Kidney (tissue), 14 donors: Measurements from ENCODE around the gene ANAPC4. TPM values are rescaled to one million over a fixed set of nuclear protein-coding genes. Genes with fewer than 3 reads are reported as not detected.

Experiments used
- DNase-seq, 5 donors: peaks; one replicate each; pipeline ENCODE4 v3.0.0-alpha.2; 2013 to 2020
- FAIRE-seq: peaks from 2 replicates; lab custom pipeline; 2012; peaks lifted over from hg19 to GRCh38; lab: Jason Lieb, UNC
- H3K27ac ChIP-seq, 2 donors: one replicate each; pipeline ENCODE4 v1.7.0; 2013; ENCODE audit warnings: low read depth in 2 of 2, low read length in 2 of 2, inconsistent platforms in 1 of 2
- H3K27me3 ChIP-seq: one replicate; pipeline ENCODE4 v1.7.1; 2013; ENCODE audit warnings: low read length, inconsistent platforms; ENCODE audit not compliant: control insufficient read depth, insufficient read depth
- H3K36me3 ChIP-seq, 3 donors: one replicate each; pipeline versions ENCODE4 v1.7.0 to v1.7.1; 2013; ENCODE audit warnings: low read length in 3 of 3, control low read depth in 1 of 3, inconsistent platforms in 1 of 3; ENCODE audit not compliant: insufficient read depth in 3 of 3, control insufficient read depth in 2 of 3
- H3K4me1 ChIP-seq, 3 donors: one replicate each; pipeline versions ENCODE4 v1.7.0 to v1.7.1; 2013; ENCODE audit warnings: low read length in 3 of 3, inconsistent platforms in 1 of 3, low read depth in 1 of 3; ENCODE audit not compliant: control insufficient read depth in 2 of 3, insufficient read depth in 2 of 3
- H3K4me3 ChIP-seq, 3 donors: one replicate each; pipeline versions ENCODE4 v1.7.0 to v1.8.1; 2013; ENCODE audit warnings: low read length in 3 of 3, control low read depth in 1 of 3, inconsistent platforms in 1 of 3
- H3K9ac ChIP-seq, 3 donors: one replicate each; pipeline versions ENCODE4 v1.7.0 to v1.7.1; 2013; ENCODE audit warnings: low read length in 3 of 3, control low read depth in 1 of 3, inconsistent platforms in 1 of 3
- H3K9me3 ChIP-seq, 3 donors: one replicate each; pipeline versions ENCODE4 v1.7.0 to v1.7.1; 2013; ENCODE audit warnings: low read length in 3 of 3, control low read depth in 1 of 3, inconsistent platforms in 1 of 3; ENCODE audit not compliant: control insufficient read depth in 2 of 3, insufficient read depth in 1 of 3
- intact Hi-C: fragments of 100-400 bp; cut with DNase I; formaldehyde crosslinking; loops from one replicate; pipeline ENCODE4 v1.11.1; 2022
- polyA plus RNA-seq: library from polyadenylated mRNA; stranded (reverse); fragments of 350-450 nt; fragmentation: Illumina TruSeq; extraction: RNeasy Lipid Tissue Mini Kit (QIAGEN cat#74804); gene quantifications from one replicate; pipeline ENCODE4 v1.2.3, GENCODE V29; 2014; ENCODE audit warnings: low read depth, low replicate concordance; ENCODE audit not compliant: insufficient read depth
- total RNA-seq: library from RNA; stranded (reverse); fragmentation: NEBNext Ultra II Directional; extraction: Animal tissue kit (Norgen Biotek cat#: 25700); gene quantifications from one replicate; pipeline ENCODE4 v1.2.1, GENCODE V29; 2021
- TF ChIP-seq, protein P1 (sequence below): IDR thresholded peaks from 3 replicates; pipeline ENCODE4 v1.5.1; 2012; ENCODE audit warnings: mild to moderate bottlenecking, moderate library complexity, borderline replicate concordance; ENCODE audit not compliant: insufficient read depth; ENCODE audit errors: extremely low read depth
- donor health status: control.
- donor health status: control.
- donor health status: control.
- donor health status: control.
- donor health status: control.
- donor health status: DM: yes; HTN: yes; CAD: no.
- donor health status: Normal renal cell carcinoma (clear cell type).

ANAPC4 gene
- total and polyA plus RNA-seq, 2 donors from 2014 or later: 16.6 to 28.4 TPM

- peak in 3 of 5 donors; percentile 25 to 81 (median 66) for DNase-seq
- no peaks in the 10 kb centered on the region for H3K9me3 ChIP-seq
- no peak overlapping the region for H3K9ac ChIP-seq
- TF ChIP-seq, protein P1, sequence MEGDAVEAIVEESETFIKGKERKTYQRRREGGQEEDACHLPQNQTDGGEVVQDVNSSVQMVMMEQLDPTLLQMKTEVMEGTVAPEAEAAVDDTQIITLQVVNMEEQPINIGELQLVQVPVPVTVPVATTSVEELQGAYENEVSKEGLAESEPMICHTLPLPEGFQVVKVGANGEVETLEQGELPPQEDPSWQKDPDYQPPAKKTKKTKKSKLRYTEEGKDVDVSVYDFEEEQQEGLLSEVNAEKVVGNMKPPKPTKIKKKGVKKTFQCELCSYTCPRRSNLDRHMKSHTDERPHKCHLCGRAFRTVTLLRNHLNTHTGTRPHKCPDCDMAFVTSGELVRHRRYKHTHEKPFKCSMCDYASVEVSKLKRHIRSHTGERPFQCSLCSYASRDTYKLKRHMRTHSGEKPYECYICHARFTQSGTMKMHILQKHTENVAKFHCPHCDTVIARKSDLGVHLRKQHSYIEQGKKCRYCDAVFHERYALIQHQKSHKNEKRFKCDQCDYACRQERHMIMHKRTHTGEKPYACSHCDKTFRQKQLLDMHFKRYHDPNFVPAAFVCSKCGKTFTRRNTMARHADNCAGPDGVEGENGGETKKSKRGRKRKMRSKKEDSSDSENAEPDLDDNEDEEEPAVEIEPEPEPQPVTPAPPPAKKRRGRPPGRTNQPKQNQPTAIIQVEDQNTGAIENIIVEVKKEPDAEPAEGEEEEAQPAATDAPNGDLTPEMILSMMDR: no peak
- no peaks in the 10 kb centered on the region for H3K36me3 ChIP-seq
- H3K4me3 ChIP-seq: no peak overlapping the region
- no peak for FAIRE-seq
- intact Hi-C loops: no loop called here
- no peaks in the 10 kb centered on the region for H3K4me1 ChIP-seq
- H3K27ac ChIP-seq: no peak overlapping the region
- no peaks in the 10 kb centered on the region for H3K27me3 ChIP-seq
Observed at GRCh38 chr4:25440478-25441030, 63.5 kb downstream of the ANAPC4 start.

DNA sequence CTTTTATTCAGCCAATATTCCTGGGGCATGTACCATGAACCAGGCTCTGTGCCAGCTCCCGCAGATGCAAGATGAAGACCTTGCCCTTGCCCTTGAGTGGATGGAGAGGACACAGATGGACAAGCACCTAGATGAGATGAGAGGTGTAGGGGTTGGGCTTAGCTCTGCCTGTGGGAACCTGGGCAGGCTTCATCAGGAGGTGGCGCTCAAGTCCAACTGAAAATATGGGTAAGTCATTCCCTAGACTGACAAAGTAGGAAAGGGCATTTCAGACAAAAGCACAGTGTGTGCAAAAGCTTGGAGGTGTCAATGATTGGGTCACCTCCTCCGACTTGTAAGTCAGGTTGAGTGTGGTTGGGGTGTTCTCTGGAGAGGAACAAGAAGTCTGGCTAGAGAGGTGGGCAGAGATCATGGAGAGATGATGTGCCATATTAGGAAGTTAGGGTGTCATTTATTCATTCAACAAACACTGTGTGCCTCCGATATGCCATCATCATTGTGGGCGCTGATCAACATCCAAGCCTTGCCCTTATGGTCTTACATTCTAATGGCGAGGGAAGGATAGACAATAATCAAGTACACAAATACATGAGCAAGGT, 64.6 kb downstream of the ANAPC4 start:
- no peak overlapping the region for H3K27ac ChIP-seq
- intact Hi-C loops: no loop called here
- no peaks in the 10 kb centered on the region for H3K27me3 ChIP-seq
- FAIRE-seq: no peak
- H3K4me1 ChIP-seq: no peaks in the 10 kb centered on the region
- no peaks in the 10 kb centered on the region for H3K36me3 ChIP-seq
- peak in 4 of 5 donors; percentile 76 to 83 (median 79) for DNase-seq
- TF ChIP-seq, protein P1: peak; percentile 57
- H3K9ac ChIP-seq: no peak overlapping the region
- H3K4me3 ChIP-seq: no peak overlapping the region
- no peaks in the 10 kb centered on the region for H3K9me3 ChIP-seq

GRCh38 chr4:25442863-25443307, 65.8 kb downstream of the ANAPC4 start:
- Histone ChIP-seq H3K9me3 (no peaks in the 10 kb centered on the region), H3K4me3 (no peak overlapping the region), H3K36me3 (no peaks in the 10 kb centered on the region), H3K4me1 (no peaks in the 10 kb centered on the region), H3K27me3 (no peaks in the 10 kb centered on the region), H3K27ac (no peak overlapping the region), H3K9ac (no peak overlapping the region)
- TF ChIP-seq, protein P1: no peak
- DNase-seq: peak in 3 of 5 donors; percentile 8 to 17 (median 16)
- intact Hi-C loops: no loop called here
- FAIRE-seq: no peak
